ENCODE measurements around the gene KCNJ13. TPM values are rescaled to one million over a fixed set of nuclear protein-coding genes. Genes with fewer than 3 reads are reported as not detected.

Gene KCNJ13
- total and polyA plus RNA-seq, 8 donors: 0.37 TPM; not detected in 7

DNA sequence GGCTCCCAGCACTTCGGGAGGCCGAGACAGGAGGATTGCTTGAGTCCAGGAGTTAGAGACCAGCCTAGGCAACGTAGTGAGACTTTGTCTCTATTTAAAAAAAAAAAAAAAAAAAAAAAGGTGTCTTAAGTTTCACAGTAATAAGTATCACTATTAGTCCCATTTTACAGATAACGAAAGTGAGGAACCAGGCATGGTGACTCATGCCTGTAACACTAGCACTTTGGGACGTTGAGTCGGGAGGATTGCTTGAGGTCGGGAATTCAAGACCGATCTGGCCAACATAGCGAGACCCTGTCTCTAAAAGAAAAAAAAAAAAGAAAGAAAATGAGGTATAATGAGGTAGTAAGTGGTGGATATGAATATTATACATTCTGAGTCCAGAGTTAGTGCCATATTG is 2.5 kb downstream of the KCNJ13 start:
- 98 to 99% methylated on average over 9 of the region's 9 CpGs for WGBS, 2 donors
- H3K36me3 ChIP-seq: peaks cover 0 to 2% (median 0%) of the 10 kb centered on the region in 3 donors

DNA sequence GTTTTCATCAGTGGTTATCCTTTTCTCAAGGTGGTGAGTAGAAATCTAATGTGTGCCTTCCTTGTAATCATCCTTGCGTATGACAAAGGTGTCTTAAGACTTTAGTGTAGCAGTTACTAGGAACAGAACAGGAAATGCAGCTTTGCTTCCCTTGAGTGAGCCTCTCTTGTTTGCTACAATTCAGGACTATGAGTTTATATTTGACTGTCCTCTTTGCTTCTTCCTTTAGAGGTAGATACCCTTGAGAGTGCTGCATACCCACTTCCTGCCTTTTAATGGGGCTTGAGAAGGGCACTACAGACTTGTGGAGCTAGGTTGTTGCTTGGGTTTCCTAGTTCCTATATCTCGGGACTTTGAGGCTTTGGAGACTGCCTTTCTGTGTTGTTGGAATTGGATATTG is 3.8 kb downstream of the KCNJ13 start:
- no peak overlapping the region for H3K27ac ChIP-seq
- no peak overlapping the region for H3K4me3 ChIP-seq
- no peaks in the 10 kb centered on the region for H3K27me3 ChIP-seq
- DNase-seq (no peak), ATAC-seq (no peak), FAIRE-seq (no peak)
- TF ChIP-seq, protein P1, sequence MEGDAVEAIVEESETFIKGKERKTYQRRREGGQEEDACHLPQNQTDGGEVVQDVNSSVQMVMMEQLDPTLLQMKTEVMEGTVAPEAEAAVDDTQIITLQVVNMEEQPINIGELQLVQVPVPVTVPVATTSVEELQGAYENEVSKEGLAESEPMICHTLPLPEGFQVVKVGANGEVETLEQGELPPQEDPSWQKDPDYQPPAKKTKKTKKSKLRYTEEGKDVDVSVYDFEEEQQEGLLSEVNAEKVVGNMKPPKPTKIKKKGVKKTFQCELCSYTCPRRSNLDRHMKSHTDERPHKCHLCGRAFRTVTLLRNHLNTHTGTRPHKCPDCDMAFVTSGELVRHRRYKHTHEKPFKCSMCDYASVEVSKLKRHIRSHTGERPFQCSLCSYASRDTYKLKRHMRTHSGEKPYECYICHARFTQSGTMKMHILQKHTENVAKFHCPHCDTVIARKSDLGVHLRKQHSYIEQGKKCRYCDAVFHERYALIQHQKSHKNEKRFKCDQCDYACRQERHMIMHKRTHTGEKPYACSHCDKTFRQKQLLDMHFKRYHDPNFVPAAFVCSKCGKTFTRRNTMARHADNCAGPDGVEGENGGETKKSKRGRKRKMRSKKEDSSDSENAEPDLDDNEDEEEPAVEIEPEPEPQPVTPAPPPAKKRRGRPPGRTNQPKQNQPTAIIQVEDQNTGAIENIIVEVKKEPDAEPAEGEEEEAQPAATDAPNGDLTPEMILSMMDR (IDR thresholded peaks at IDR 0.05): no peak
- no peaks in the 10 kb centered on the region for H3K9me3 ChIP-seq
- peaks cover 0 to 9% (median 0%) of the 10 kb centered on the region in 3 donors for H3K36me3 ChIP-seq
- intact Hi-C loops (cut with DNase I): no loop called here
- 81 to 85% methylated on average over 2 of the region's 2 CpGs for WGBS, 2 donors
- peaks cover 8 to 12% (median 10%) of the 10 kb centered on the region in 3 donors for H3K4me1 ChIP-seq

More for the DNA sequence above, 2.5 kb downstream of the KCNJ13 start:
- intact Hi-C loops (cut with DNase I): no loop called here
- Histone ChIP-seq H3K27ac (no peak overlapping the region), H3K4me1 (peaks cover 8 to 12% (median 10%) of the 10 kb centered on the region in 3 donors), H3K4me3 (no peak overlapping the region), H3K27me3 (no peaks in the 10 kb centered on the region), H3K9me3 (no peaks in the 10 kb centered on the region)
- DNase-seq (no peak), FAIRE-seq (no peak), ATAC-seq (no peak)
- TF ChIP-seq, protein P1 (IDR thresholded peaks at IDR 0.05): no peak

DNA sequence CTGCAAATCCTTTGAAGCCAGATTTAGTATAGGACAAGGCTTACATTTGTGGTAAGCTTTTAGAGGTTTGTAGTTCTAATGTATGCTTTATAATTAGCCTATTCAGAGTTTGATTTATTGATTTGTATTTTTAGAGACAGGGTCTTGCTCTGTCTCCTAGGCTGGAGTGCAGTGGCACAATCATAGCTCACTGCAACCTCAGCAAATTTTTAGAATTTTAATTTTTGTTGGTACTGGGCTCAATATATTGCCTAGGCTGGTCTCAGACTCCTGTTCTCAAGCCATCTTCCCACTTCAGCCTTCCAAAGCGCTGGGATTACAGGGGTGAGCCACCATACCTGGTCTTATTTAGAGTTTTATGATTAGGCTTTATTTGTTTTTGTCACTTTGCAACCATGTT is 4.5 kb downstream of the KCNJ13 start:
- Histone ChIP-seq H3K27me3 (no peaks in the 10 kb centered on the region), H3K4me1 (peaks cover 8 to 11% (median 10%) of the 10 kb centered on the region in 3 donors), H3K36me3 (peaks cover 0 to 9% (median 0%) of the 10 kb centered on the region in 3 donors), H3K27ac (no peak overlapping the region), H3K4me3 (no peak overlapping the region), H3K9me3 (no peaks in the 10 kb centered on the region)
- intact Hi-C loops (cut with DNase I): no loop called here
- DNase-seq (no peak), FAIRE-seq (no peak), ATAC-seq (no peak)
- WGBS, 2 donors: 91 to 92% methylated on average over 1 of the region's 1 CpG
- TF ChIP-seq, protein P1 (IDR thresholded peaks at IDR 0.05): no peak

DNA sequence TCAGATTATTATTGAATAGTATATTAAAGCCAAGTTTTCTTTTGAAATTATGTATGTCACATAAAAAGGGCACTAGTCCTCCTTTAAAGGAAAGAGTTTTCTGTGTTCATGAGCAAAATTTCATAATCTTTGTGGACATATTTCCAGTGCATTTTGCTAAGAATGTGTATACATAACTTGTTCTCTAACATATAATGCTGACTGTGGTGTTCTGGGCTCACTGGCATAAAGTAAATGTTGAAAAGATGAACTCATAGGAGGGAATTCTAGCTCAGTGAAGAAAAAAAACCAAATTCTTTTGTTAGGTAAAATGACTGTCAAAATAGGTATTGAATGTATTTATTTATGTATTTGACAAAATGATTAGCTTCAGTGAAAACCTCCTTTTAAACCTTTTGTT is 6.2 kb downstream of the KCNJ13 start:
- FAIRE-seq (no peak), ATAC-seq (no peak), DNase-seq (no peak)
- no peak overlapping the region for H3K4me3 ChIP-seq
- no peaks in the 10 kb centered on the region for H3K4me1 ChIP-seq
- no peaks in the 10 kb centered on the region for H3K9me3 ChIP-seq
- TF ChIP-seq, protein P1 (IDR thresholded peaks at IDR 0.05): no peak
- intact Hi-C loops (cut with DNase I): no loop called here
- no peaks in the 10 kb centered on the region for H3K27me3 ChIP-seq
- H3K27ac ChIP-seq: no peak overlapping the region
- H3K36me3 ChIP-seq: peaks cover 0 to 9% (median 4%) of the 10 kb centered on the region in 3 donors

DNA sequence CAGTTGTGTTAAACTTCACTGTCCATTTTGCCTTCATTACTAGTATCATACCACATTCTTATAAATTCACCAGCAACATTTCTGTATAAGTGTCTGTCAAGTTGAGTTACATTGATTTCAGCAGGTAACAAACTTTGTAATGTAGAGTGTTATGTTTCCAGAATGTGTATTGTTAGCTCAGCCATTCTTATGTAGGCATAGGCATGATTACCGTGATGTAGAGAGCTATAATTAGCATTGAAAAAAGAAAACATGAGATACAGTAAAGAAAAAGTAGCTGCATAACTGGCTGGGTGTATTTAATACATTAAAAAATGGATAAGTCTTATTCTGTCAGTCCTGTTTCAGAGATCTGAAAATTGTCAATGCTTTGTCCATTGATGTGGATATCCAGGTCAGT is 8.5 kb downstream of the KCNJ13 start:
- no peaks in the 10 kb centered on the region for H3K27me3 ChIP-seq
- FAIRE-seq: no peak

More for the DNA sequence above, 8.5 kb downstream of the KCNJ13 start:
- TF ChIP-seq, protein P1 (IDR thresholded peaks at IDR 0.05): no peak
- Histone ChIP-seq H3K9me3 (no peaks in the 10 kb centered on the region), H3K36me3 (peaks cover 0 to 19% (median 4%) of the 10 kb centered on the region in 3 donors), H3K27ac (no peak overlapping the region), H3K4me1 (no peaks in the 10 kb centered on the region), H3K4me3 (no peak overlapping the region)
- no peak for ATAC-seq
- WGBS, 2 donors: 67 to 72% methylated on average over 1 of the region's 1 CpG
- intact Hi-C loops (cut with DNase I): no loop called here
- no peak for DNase-seq

Measured in pancreas (tissue), 10 donors.